Left renal pelvis (tissue), 4 donors: Measurements from ENCODE around the gene DRC3. TPM values are rescaled to one million over a fixed set of nuclear protein-coding genes. Genes with fewer than 3 reads are reported as not detected.
"Not testable (repeated sequence)": the region's sequence is repeated elsewhere in the genome, so short reads cannot be mapped to it uniquely, and the experiment has no call there.

Experiments
- DNase-seq, 4 donors: peaks; one replicate each; pipeline ENCODE4 v3.0.0-alpha.2; 2013; ENCODE audit warnings: low read depth in 4 of 4, low spot score in 3 of 4
- polyA plus RNA-seq, 4 donors: library from polyadenylated mRNA; unstranded; fragments of 120-200 nt; gene quantifications; one replicate each; pipeline ENCODE4 v1.2.1, GENCODE V29; 2013; ENCODE audit not compliant: insufficient read length in 4 of 4

The DRC3 gene
- polyA plus RNA-seq = 10 to 100 TPM in 3 of 4 donors, 1 to 10 TPM in 1; 4.7 to 24.6 (median 13.5) TPM

GRCh38 chr17:17972126-17972951 is at the start of gene DRC3, which contains the start of gene TOM1L2:
Gene DRC3 (plus strand): TSS chr17:17972862. CDS start chr17:17977599, 4,737 bp downstream.
Gene TOM1L2 (minus strand): TSS chr17:17972400. CDS start chr17:17972313, 87 bp downstream.
- peak; percentile 100 for DNase-seq

GRCh38 chr17:17924131-17924856 is 48.4 kb upstream of the DRC3 start:
- DNase-seq = no peak

DNA sequence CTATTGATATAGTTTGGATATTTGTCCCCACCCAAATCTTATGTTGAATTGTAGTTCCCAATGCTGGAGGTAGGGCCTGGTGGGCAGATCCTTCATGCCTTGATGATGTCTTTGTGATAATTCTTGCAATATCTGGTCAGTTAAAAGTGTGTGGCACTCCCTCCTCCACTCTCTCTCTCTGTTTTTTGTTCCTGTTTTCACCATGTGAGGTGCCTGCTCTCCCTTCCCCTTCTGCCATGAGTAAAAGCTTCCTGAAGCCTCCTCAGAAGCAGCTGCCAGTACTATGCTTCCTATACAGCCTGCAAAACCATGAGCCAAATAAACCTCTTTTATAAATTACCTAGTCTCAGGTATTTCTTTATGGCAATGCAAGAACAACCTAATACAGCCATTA is 47.8 kb upstream of the DRC3 start:
- DNase-seq = no peak

- DNase-seq = no peak
Measured at GRCh38 chr17:17926036-17926435, 46.6 kb upstream of the DRC3 start.

GRCh38 chr17:17926840-17927449 is 45.7 kb upstream of the DRC3 start:
- no peak for DNase-seq

DNA sequence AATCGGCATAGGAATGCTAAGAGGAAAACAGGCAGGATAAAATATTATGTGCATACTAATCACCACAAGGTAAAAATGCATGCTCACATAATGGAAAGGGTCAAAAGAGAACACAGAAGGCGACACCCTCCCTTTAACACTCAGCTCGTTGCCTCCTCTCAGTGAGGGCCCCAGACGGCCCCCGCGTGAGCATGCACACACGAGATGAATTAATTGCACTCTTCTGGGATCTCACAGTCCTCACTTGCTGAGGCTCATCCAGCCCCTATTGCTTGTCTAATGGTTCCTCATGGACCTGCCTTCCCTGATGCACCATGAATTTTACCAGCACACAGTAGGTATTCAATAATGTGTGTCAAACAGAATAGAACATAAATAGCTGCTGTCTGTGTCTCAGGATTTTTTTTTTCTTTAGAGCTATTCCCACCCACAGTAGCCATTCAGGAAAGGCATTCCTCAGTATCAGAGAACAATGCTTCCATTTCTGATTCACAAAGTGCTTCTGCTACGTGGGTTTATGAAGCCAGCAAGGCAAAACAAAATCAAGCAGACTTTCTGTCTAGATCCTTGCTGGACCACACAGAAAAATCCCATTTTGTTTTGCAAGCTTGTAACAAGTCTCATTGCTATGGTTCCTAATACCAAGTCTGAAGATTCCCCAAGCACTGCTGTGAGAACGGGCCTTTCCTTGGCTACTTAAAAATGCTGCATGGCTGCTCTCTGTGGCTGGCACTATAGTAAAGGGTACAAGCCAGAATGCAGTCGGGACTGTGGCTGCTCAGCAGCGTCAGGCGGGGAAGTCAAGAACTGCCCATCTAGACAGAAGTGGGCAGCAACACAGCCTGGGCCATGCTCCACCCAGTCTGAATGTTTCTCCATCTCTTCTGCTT is 44.0 kb upstream of the DRC3 start:
- no peak for DNase-seq

DNA sequence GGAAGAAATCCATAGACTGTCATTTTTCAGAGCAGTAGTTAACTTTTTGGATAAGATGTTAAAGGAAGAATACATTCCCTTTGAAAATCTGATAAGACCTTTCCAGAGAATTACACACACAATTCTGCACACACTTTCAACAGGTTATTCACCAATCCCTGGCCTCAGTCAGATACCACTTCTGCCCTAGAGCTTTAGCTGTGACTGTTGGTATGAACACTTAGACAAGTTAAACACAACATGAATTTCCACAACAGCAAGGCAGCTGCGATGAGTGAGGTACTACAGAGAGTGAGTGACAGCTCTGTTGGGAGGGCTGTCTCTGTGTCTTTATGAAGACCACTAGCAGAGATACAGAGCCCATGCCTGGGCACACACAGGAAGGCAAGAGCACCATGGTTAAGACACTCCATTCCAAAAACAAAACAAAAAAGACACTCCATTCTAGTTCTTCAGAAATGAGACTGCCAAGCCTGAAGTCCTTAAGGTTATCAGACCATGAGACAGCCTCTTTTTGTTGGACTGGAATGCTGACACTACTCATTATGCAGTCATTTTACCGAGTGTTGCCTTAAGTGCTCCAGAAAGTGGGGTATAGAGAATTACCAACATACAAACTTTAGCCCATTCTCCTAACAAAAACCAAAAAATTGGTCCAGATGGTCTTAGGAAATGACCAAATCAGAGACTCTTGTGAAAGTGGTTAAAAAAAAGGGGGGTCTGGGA is 42.8 kb upstream of the DRC3 start:
- DNase-seq = no peak

DNA sequence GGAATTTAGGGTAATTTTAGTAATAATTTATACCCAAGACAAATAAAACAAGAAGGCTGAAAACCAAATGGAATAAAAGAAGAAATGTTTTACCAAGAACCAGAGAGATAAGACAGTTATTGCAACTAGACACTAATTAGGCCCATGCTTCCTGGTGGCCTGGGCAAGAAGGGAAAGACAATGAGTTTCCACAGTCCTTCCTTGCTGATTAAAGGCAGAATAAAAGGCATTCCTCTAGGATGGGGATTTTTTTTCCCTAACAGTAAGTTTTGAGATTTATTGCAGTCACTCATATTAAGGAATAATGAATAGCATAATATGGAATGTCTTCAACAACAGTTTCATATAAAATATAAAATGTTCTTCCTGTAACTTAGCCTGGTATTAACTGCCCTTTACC is 42.0 kb upstream of the DRC3 start:
- no peak for DNase-seq

DNA sequence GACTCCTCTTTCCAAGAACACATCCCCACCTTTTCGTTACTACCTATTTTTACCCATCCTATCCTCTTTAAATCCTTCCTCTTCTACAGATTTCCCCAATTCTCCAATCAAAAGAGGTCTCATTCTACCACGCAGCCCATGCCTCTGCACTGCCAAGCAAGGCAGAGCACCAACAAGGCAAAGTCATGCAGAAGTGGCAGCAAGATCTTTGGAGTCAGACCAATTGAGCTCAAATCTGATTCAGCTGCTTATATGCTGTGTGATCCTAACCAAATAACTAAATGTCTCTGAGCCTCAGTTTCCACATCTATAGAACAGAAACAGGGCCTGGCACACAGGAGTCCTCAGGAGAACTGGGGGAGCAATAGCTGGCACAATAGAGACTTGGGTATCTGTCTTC is 41.5 kb upstream of the DRC3 start:
- no peak for DNase-seq

DNA sequence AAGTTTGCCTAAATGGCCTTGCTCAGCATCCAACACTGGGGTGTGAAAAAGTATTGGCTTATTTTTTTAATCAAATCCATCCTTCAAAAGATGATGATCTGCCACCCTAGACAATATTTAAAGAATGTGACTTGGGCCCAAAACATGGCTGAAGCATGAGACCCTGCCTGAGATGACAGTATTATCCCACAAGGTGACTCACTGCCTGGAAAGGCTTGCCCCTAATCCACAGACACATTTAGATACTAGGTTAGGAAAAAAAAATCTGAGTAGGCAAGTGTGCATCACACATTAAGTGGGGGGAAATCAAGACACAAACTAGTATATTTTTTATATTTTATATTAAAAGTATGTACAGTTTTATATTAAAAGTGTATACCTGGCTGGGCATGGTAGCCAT is 38.9 kb upstream of the DRC3 start:
- no peak for DNase-seq

GRCh38 chr17:17934214-17934613 is 38.4 kb upstream of the DRC3 start:
- no peak for DNase-seq

GRCh38 chr17:17934806-17935205 is 37.9 kb upstream of the DRC3 start:
- DNase-seq = no peak

DNA sequence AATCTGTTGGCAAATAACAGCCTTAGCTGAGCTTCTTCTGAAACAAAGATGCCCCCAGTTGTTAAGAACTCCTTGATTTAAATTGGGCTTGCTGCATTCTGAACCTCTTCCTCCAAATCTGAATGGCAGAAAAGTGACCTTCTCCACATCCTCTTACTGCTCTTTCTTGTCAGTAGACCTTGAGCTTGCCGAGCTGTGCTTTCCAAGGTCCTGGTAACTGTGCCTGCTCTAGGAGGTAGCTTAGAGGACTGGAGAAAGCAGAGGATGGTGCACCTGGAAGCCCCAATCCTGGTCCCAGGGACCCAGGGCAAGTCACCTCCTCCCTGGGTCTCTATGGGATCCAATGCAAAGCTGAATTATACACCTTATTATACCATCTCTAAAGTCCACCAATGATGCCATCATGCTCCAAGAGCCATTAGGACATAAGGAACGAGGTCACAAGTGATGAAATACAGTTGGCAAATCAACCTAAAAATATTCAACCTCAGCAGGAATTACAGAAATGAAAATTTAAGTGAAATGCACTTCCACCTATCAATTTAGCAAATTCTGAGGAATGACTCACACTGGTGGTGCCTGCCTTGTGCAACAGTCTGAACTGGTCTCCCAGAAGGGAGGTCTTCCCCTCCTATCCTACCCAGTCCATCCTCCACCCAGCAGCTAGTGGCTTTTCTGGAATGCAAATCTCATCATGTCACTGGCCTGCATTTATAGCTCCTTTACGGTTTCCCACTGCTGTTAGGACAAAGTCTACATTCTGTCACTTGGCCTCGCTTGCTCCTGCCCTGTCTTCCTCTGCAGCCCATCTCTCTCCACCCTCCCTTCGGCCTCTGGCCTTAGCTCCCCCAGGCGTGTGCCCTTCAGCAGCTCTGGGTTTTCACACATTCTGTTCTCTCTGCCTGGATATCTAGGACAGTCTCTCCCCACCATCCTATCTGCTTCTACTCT is 37.1 kb upstream of the DRC3 start:
- DNase-seq = no peak

- DNase-seq = no peak
Measured at GRCh38 chr17:17937201-17937853, 35.3 kb upstream of the DRC3 start.

- no peak for DNase-seq
Measured at GRCh38 chr17:17937958-17938357, 34.7 kb upstream of the DRC3 start.

- DNase-seq = no peak
Measured at GRCh38 chr17:17938388-17939107, 34.1 kb upstream of the DRC3 start.

DNA sequence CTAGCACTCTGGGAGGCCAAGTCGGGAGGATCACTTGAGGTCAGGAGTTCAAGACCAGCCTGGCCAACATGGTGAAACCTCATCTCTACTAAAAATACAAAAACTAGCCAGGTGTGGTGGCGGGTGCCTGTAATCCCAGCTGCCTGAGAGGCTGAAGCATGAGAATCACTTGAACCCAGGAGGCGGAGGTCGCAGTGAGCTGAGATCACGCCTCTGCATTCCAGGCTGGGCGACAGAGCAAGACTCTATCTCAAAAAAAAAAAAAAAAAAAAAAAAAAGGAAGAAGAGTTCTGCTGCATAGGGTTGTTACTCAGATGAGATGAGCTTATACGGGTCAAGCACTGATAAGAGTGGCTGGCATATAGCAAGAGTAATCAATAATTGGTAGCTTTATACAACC is 32.7 kb upstream of the DRC3 start:
- DNase-seq = not testable (repeated sequence)
